SK-N-SH (cell line): ENCODE data around the gene NAV2.

ENCODE experiments used
- CTCF ChIP-seq: fragments of 200-600 bp; sonication (generic); IDR thresholded peaks from 2 replicates; pipeline ENCODE4 v1.6.1; 2017; ENCODE audit warnings: antibody characterized with exemption, mild to moderate bottlenecking, moderate library complexity
- EP300 ChIP-seq, 2 experiments: IDR thresholded peaks; 2 replicates each; pipeline versions ENCODE4 v1.4.0 to v1.6.1; 2012; ENCODE audit warnings: borderline replicate concordance in 1 of 2, low read depth in 1 of 2, low read length in 1 of 2
- JUND ChIP-seq: IDR thresholded peaks from 2 replicates; pipeline ENCODE4 v1.4.0; 2012
- MAX ChIP-seq: IDR thresholded peaks from 2 replicates; pipeline ENCODE4 v1.4.0; 2012; ENCODE audit warnings: low read depth
- POLR2AphosphoS5 ChIP-seq: IDR thresholded peaks from 2 replicates; pipeline ENCODE4 v1.6.1; 2012; ENCODE audit warnings: low read depth, low read length
- RCOR1 ChIP-seq: fragments of 150-350 bp; IDR thresholded peaks from 2 replicates; pipeline ENCODE4 v1.6.1; 2017; ENCODE audit warnings: antibody characterized with exemption, low read length
- TEAD4 ChIP-seq: IDR thresholded peaks from 2 replicates; pipeline ENCODE4 v1.4.0; 2012; ENCODE audit warnings: mild to moderate bottlenecking, borderline replicate concordance; ENCODE audit not compliant: insufficient read depth
- TF ChIP-seq, protein P1 (sequence below): IDR thresholded peaks from 2 replicates; pipeline ENCODE4 v1.6.1; 2012; ENCODE audit warnings: mild to moderate bottlenecking, low read depth, low read length, moderate library complexity

- TF ChIP-seq, protein P1, sequence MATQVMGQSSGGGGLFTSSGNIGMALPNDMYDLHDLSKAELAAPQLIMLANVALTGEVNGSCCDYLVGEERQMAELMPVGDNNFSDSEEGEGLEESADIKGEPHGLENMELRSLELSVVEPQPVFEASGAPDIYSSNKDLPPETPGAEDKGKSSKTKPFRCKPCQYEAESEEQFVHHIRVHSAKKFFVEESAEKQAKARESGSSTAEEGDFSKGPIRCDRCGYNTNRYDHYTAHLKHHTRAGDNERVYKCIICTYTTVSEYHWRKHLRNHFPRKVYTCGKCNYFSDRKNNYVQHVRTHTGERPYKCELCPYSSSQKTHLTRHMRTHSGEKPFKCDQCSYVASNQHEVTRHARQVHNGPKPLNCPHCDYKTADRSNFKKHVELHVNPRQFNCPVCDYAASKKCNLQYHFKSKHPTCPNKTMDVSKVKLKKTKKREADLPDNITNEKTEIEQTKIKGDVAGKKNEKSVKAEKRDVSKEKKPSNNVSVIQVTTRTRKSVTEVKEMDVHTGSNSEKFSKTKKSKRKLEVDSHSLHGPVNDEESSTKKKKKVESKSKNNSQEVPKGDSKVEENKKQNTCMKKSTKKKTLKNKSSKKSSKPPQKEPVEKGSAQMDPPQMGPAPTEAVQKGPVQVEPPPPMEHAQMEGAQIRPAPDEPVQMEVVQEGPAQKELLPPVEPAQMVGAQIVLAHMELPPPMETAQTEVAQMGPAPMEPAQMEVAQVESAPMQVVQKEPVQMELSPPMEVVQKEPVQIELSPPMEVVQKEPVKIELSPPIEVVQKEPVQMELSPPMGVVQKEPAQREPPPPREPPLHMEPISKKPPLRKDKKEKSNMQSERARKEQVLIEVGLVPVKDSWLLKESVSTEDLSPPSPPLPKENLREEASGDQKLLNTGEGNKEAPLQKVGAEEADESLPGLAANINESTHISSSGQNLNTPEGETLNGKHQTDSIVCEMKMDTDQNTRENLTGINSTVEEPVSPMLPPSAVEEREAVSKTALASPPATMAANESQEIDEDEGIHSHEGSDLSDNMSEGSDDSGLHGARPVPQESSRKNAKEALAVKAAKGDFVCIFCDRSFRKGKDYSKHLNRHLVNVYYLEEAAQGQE = no peak
- TF ChIP-seq TEAD4 (no peak), CTCF (no peak), JUND (no peak), MAX (no peak), RCOR1 (no peak), POLR2AphosphoS5 (no peak), EP300 (IDR thresholded peaks at IDR 0.05; ENCODE audit: borderline replicate concordance in 1 of 2, low read depth in 1 of 2, low read length in 1 of 2) (no peak)
Observed at GRCh38 chr11:19711911-19712280, 741 bp upstream of the NAV2 start.
